GM21737 (cell line): ENCODE data around the gene COPS4.
"Not testable (repeated sequence)": the region's sequence is repeated elsewhere in the genome, so short reads cannot be mapped to it uniquely, and the experiment has no call there.

Experiments used
- ATAC-seq: cut with Tn5 transposase; IDR thresholded peaks from one replicate; pipeline ENCODE4 v1.9.1; 2021; ENCODE audit warnings: mild to moderate bottlenecking, moderate library complexity; ENCODE audit not compliant: unreplicated experiment

The COPS4 gene

GRCh38 chr4:83023599-83023998, 11.4 kb upstream of the COPS4 start:
- ATAC-seq, result not testable (repeated sequence)

DNA sequence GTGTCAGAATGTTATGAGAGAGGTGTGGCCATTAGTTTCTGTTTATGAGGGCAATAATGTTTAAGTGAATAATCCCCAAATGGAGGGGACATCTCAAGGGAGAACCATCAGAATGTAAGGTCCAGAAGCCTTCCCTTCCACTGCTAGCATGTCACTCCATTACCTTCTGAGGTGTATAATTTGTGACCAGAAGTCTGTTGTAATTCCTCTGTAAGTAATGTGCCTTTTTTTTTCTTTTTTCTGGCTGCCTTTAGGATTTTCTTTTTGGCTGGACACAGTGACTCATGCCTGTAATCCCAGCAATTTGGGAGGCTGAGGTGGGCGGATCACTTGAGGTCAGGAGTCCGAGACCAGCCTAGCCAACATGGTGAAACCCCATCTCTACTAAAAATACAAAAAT, 10.8 kb upstream of the COPS4 start:
- no peak for ATAC-seq

GRCh38 chr4:83025563-83025962, 9.4 kb upstream of the COPS4 start:
- ATAC-seq, result no peak

GRCh38 chr4:83028976-83029375, 6.0 kb upstream of the COPS4 start:
- no peak for ATAC-seq

DNA sequence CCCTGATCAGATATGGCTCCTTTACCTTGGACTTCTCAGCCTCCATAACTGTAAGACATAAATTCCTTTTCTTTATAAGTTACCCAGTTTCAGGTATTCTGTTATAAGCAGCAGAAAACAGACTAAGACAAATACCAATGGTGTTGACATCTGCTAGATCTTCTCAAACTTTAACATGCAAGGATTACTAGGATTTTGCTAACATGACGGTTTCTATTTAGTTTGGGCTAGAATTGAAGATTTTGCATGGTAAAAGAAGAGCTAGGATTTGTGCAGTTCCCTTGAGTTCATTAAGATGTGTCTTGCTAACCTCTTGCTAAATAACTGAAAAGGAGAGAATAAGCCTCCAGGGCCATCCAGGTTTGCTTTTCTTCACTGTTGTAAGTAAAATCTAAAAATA, 5.3 kb upstream of the COPS4 start:
- no peak for ATAC-seq

DNA sequence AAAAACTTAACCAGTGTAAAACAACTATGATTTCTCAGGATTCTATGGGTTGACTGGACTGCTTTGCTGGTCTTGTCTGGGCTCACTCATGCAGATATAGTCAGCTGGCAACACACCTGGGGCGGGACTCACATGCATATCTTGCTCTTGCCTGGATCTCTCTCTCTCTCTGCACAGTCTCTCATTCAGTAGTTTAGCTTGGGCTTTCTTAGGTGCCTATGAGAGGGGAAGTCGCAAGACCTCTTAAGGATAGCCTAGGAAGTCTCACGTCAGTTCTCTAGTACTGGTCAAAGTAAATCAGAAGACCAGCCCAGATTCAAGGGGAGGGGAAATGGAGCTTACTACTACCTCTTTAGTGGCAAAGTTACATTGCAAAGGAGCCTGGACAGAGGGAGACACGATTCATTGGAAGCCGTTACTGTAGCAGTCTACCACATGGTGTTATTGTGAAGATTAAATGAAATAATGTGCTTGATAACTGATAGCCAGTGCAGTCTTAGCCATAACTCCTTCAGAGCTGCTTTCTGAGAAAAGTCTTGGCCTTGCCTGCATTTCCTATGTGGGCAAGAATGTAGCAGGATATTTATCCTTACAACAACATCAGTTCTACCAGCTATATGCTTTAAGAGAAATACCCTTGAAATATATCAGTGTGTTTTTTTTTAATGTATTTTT, 2.1 kb downstream of the COPS4 start:
- no peak for ATAC-seq

DNA sequence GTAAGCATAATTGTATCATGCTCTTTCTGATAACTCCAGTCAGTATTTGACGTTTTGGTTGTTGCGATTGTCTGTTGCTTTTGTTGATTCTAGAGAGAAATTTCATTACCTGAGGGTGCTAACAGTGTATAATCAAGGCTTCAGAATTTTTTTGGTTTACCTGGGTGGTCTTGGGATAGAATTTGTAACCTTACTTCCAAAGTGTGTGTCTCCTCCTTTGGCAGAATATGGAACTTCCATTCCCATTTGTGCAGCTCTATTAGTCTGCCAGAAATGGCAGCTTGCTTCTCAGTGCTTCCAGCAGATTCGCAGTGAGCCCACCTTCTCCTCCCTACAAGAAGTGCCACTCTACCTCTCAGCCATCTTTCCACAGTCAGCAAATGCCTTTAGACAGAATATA, 5.3 kb downstream of the COPS4 start:
- no peak for ATAC-seq

- not testable (repeated sequence) for ATAC-seq
These were observed 8.2 kb downstream of the COPS4 start for GRCh38 chr4:83043157-83043556.

GRCh38 chr4:83043801-83044407, 8.9 kb downstream of the COPS4 start:
- ATAC-seq, result no peak

- ATAC-seq, result no peak
These were observed 11.9 kb downstream of the COPS4 start for GRCh38 chr4:83046693-83047473.

DNA sequence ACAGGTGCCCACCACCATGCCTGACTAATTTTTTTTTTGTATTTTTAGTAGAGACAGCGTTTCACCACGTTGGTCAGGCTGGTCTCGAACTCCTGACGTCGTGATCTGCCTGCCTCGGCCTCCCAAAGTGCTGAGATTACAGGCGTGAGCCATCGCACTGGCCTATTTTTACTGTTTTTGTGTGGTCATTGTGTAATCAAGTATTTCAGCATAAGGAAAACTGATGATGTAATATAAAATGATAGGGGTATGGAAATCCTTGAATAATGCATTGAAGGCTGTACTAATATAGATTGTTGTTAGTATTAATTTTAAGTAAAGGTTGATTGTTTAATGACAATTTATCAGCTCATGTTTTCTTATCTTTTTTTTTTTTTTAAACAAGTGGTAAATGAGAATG, 13.8 kb downstream of the COPS4 start:
- not testable (repeated sequence) for ATAC-seq

- ATAC-seq, result no peak
These were observed 19.9 kb downstream of the COPS4 start for GRCh38 chr4:83054928-83055327.

GRCh38 chr4:83062739-83063138, 27.8 kb downstream of the COPS4 start:
- ATAC-seq, result no peak

DNA sequence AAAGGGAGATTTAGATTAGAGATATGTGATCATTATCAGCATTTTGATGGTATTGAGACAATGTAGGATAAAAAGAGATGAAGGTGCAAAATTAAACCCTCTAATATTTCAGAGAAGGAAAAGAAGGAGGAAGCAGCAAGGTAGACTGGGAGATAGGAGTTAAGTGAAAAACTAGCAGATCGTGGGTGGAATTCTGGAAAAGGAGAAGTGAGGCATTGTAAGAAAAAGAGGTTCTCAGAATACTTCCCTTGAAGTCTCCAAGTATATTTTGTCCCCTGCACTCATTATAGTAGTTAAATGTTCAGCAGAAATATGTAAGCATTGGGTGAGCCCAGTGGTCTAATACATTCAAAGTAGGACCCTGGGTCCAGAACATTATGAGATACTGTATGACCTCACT, 30.3 kb downstream of the COPS4 start:
- ATAC-seq, result no peak

GRCh38 chr4:83067058-83067639, 32.2 kb downstream of the COPS4 start:
- no peak for ATAC-seq

- ATAC-seq, result no peak
These were observed 36.1 kb downstream of the COPS4 start for GRCh38 chr4:83071116-83071515.

DNA sequence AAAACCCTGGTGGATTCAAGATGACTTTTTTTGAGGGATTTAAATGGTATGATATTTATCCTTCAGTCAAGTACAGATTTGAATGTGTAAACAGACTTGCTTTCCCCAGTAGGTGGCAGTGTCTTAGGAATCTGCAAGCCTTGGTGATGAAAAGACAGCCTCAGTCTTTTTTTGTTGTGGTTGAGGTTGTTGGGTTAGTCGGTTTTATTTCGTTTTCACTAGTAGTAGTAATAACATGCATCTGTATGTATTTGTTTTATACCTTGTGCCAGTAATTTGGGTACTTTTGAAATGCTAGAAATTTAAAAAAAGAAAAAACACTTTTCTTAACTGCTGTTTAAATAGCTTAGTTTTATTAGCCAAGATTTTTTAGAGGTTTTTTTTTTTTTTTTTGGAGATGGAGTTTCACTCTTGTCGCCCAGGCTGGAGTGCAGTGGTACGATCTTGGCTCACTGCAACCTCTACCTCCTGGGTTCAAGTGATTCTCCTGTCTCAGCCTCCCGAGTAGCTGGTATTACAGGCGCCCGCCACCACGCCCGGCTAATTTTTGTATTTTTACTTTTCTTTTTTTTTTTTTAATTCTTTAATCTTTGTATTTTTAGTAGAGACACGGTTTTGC, 39.2 kb downstream of the COPS4 start:
- peak; percentile 74 for ATAC-seq

- ATAC-seq, result not testable (repeated sequence)
These were observed 39.8 kb downstream of the COPS4 start for GRCh38 chr4:83074783-83075182.

DNA sequence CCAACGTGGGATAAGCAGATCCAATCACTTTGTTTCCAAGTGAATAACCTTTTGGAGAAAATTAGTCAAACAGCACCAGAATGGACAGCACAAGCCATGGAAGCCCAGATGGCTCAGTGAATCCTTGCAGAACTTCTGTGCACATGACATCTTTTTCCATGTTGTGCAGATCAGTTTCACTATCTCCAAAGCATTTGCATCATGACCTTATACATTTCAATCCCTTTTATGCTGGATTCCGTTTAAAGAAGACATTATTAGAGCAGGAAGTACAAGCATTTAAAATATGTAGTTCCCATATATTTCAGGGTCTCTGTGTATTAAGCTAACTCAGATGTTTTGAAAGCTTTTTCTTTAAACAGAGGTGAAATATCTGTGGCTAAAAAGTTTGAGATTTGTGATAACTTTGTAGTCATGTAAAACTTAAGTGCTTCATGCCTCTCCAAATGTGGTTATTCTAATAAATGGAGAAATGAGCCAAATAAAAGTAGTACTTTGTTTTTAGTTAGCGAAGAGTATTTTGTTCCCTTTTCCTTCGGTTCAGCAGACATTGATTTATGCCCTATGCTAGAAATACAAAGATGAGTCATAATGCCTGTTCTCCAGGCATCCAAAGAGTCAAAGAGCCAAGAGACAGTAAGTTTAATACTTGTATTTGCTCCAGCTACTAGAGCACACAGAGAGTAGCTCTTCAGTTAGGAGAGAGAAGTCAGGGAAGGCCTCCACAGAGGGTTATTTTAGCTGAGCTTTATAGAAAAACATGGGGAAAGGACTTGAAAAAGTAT, 40.5 kb downstream of the COPS4 start:
- no peak for ATAC-seq

GRCh38 chr4:83080561-83080960, 45.6 kb downstream of the COPS4 start:
- ATAC-seq, result no peak
